Measurements from ENCODE around the gene VCX2.
"Not testable (repeated sequence)": the region's sequence is repeated elsewhere in the genome, so short reads cannot be mapped to it uniquely, and the experiment has no call there.

Gene VCX2

GRCh38 chrX:8125566-8125965, 45.5 kb downstream of the VCX2 start:
- Histone ChIP-seq H2AFZ (ENCODE audit: low read depth) (no peak overlapping the region), H3K27me3 (ENCODE audit: insufficient read depth, low read depth) (no peaks in the 10 kb centered on the region), H3K79me2 (ENCODE audit: insufficient read depth, low read depth) (no peaks in the 10 kb centered on the region), H3K4me3 (IDR thresholded peaks at IDR 0.05; ENCODE audit: insufficient read depth, low read depth, low read length) (no peak overlapping the region), H3K36me3 (ENCODE audit: insufficient read depth) (no peaks in the 10 kb centered on the region), H3K4me1 (ENCODE audit: low read depth, poor library complexity, severe bottlenecking) (no peaks in the 10 kb centered on the region), H4K20me1 (ENCODE audit: insufficient read depth) (no peaks in the 10 kb centered on the region), H3K4me2 (no peak overlapping the region), H3K9ac (no peak overlapping the region), H3K27ac (no peak overlapping the region)
- TF ChIP-seq, protein P1, sequence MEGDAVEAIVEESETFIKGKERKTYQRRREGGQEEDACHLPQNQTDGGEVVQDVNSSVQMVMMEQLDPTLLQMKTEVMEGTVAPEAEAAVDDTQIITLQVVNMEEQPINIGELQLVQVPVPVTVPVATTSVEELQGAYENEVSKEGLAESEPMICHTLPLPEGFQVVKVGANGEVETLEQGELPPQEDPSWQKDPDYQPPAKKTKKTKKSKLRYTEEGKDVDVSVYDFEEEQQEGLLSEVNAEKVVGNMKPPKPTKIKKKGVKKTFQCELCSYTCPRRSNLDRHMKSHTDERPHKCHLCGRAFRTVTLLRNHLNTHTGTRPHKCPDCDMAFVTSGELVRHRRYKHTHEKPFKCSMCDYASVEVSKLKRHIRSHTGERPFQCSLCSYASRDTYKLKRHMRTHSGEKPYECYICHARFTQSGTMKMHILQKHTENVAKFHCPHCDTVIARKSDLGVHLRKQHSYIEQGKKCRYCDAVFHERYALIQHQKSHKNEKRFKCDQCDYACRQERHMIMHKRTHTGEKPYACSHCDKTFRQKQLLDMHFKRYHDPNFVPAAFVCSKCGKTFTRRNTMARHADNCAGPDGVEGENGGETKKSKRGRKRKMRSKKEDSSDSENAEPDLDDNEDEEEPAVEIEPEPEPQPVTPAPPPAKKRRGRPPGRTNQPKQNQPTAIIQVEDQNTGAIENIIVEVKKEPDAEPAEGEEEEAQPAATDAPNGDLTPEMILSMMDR (conservative IDR thresholded peaks at IDR 0.05; ENCODE audit: low read depth, low read length): no peak

DNA sequence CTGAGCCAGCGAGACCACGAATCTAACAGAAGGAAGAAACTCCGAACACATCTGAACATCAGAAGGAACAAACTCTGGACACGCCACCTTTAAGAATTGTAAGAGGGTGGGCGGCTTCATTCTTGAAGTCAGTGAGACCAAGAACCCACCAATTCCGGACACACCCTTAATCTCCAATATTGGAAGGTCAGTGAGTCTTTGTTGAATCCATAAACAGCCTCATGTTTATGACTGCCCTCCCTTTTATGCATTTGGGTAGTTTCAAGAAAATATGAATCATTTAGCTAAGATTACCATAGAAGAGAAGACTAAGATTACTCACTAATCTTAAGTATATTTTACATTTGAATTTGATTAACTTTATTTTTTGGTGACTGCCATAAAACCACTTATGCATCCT, 48.5 kb downstream of the VCX2 start:
- no peak overlapping the region for H3K9ac ChIP-seq
- H4K20me1 ChIP-seq (ENCODE audit: insufficient read depth): no peaks in the 10 kb centered on the region
- H2AFZ ChIP-seq (ENCODE audit: low read depth): no peak overlapping the region
- H3K27me3 ChIP-seq (ENCODE audit: insufficient read depth, low read depth): no peaks in the 10 kb centered on the region
- no peak overlapping the region for H3K4me3 ChIP-seq (IDR thresholded peaks at IDR 0.05; ENCODE audit: insufficient read depth, low read depth, low read length)
- no peak overlapping the region for H3K27ac ChIP-seq
- no peaks in the 10 kb centered on the region for H3K79me2 ChIP-seq (ENCODE audit: insufficient read depth, low read depth)
- H3K4me1 ChIP-seq (ENCODE audit: low read depth, poor library complexity, severe bottlenecking): no peaks in the 10 kb centered on the region
- no peaks in the 10 kb centered on the region for H3K36me3 ChIP-seq (ENCODE audit: insufficient read depth)
- TF ChIP-seq, protein P1 (conservative IDR thresholded peaks at IDR 0.05; ENCODE audit: low read depth, low read length): no peak
- H3K4me2 ChIP-seq: no peak overlapping the region

DNA sequence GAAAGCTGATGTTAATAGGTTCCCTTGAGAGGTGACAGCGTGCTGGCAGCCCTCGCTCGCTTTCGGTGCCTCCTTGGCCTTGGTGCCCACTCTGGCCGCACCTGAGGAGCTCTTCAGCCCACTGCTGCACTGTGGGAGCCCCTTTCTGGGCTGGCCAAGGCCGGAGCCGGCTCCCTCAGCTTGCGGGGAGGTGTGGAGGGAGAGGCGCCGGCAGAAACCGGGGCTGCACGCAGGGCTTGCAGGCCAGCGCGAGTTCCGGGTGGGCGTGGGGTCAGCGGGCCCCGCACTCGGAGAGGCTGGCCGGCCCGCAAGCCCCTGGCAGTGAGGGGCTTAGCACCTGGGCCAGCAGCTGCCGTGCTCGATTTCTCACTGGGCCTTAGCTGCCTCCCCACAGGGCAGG, 49.7 kb downstream of the VCX2 start:
- not testable (repeated sequence) for H3K27ac ChIP-seq; H3K4me3 ChIP-seq (IDR thresholded peaks at IDR 0.05; ENCODE audit: insufficient read depth, low read depth, low read length); H3K36me3 ChIP-seq (ENCODE audit: insufficient read depth); H2AFZ ChIP-seq (ENCODE audit: low read depth); H4K20me1 ChIP-seq (ENCODE audit: insufficient read depth); H3K79me2 ChIP-seq (ENCODE audit: insufficient read depth, low read depth); H3K4me2 ChIP-seq; H3K27me3 ChIP-seq (ENCODE audit: insufficient read depth, low read depth); H3K9ac ChIP-seq; H3K4me1 ChIP-seq (ENCODE audit: low read depth, poor library complexity, severe bottlenecking)

Measured in KMS-11 (cell line).